ENCODE data around the gene KCNJ9. TPM values are rescaled to one million over a fixed set of nuclear protein-coding genes. Genes with fewer than 3 reads are reported as not detected.
A peak's percentile ranks its signal among the peaks of the same experiment; 100 is the strongest.
"Not testable (repeated sequence)": the region's sequence is repeated elsewhere in the genome, so short reads cannot be mapped to it uniquely, and the experiment has no call there.

Gene KCNJ9
- total and polyA plus RNA-seq, 8 donors: 0.04 to 0.10 (median 0.08) TPM; not detected in 5

DNA sequence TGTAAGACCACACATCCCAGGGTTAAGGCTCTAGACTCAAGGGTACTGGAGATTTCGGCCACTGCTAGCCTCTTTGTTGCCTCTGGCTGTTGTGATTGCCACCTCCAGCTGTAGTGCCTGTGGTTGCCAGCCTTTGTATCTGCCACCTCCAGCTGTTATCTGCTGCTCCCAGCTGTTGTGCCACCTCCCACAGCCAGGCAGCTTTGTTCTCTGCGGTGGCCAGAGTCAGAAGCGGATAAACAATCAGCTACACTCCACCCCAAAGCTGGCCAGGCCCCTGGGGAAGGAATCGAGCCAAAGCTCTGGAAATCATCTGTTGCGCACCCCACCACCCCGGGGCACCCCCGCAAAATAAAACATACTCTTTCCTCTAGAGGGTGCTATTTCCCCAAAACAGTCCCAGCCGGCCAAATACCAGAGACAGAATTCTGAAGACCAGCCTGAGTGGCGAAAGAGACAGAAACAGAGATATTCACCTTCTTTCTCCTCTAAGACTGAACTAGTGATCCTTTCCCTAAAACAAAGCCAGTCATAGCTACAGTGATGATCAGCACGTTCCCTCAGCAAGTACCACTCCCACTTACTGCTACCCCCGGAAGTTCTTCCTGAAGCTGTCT is 34.7 kb upstream of the KCNJ9 start:
- Histone ChIP-seq H3K36me3 (no peaks in the 10 kb centered on the region), H3K4me3 (no peak overlapping the region), H3K9me3 (no peaks in the 10 kb centered on the region), H3K4me1 (peaks cover 5 to 8% of the 10 kb centered on the region in 2 donors), H3K27me3 (peaks cover 0 to 17% of the 10 kb centered on the region in 2 donors), H3K27ac (no peak overlapping the region)
- TF ChIP-seq, protein P1, sequence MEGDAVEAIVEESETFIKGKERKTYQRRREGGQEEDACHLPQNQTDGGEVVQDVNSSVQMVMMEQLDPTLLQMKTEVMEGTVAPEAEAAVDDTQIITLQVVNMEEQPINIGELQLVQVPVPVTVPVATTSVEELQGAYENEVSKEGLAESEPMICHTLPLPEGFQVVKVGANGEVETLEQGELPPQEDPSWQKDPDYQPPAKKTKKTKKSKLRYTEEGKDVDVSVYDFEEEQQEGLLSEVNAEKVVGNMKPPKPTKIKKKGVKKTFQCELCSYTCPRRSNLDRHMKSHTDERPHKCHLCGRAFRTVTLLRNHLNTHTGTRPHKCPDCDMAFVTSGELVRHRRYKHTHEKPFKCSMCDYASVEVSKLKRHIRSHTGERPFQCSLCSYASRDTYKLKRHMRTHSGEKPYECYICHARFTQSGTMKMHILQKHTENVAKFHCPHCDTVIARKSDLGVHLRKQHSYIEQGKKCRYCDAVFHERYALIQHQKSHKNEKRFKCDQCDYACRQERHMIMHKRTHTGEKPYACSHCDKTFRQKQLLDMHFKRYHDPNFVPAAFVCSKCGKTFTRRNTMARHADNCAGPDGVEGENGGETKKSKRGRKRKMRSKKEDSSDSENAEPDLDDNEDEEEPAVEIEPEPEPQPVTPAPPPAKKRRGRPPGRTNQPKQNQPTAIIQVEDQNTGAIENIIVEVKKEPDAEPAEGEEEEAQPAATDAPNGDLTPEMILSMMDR (IDR thresholded peaks at IDR 0.05): peak; percentile 42 to 53
- ATAC-seq: peak; percentile 93
- DNase-seq: peak in 2 of 4 donors; percentile 46 to 61
- intact Hi-C loops (cut with DNase I): no loop called here

GRCh38 chr1:160047111-160047991 is 34.0 kb upstream of the KCNJ9 start:
- no peak overlapping the region for H3K4me3 ChIP-seq
- no peaks in the 10 kb centered on the region for H3K36me3 ChIP-seq
- no peak overlapping the region for H3K27ac ChIP-seq
- H3K4me1 ChIP-seq: peaks cover 5 to 8% of the 10 kb centered on the region in 2 donors
- TF ChIP-seq, protein P1 (IDR thresholded peaks at IDR 0.05): no peak
- H3K27me3 ChIP-seq: peaks cover 0 to 17% of the 10 kb centered on the region in 2 donors
- no peak for DNase-seq
- intact Hi-C loops (cut with DNase I): no loop called here
- no peak for ATAC-seq
- no peaks in the 10 kb centered on the region for H3K9me3 ChIP-seq

DNA sequence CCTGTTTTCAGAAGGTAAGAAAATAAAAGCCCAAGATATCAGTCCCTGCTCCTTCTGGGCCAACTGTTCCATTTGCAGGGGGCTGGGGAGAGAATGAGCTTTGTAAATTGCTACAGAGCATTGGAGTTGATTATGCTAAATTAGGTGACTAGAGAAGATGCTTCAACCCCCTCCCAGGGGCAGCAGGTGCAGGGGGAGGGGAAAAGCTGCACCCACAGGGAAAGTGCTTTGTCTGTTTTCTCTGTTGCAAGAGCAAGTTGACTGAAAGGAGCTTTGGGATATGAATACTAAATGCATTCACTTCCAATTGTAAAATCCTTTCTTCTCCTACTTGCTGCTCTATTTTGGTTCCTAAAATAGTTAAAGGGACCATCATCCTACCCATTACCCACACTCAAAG is 33.0 kb upstream of the KCNJ9 start:
- Histone ChIP-seq H3K27ac (no peak overlapping the region), H3K9me3 (no peaks in the 10 kb centered on the region), H3K4me3 (no peak overlapping the region), H3K27me3 (peaks cover 0 to 26% of the 10 kb centered on the region in 2 donors), H3K36me3 (no peaks in the 10 kb centered on the region), H3K4me1 (peaks cover 5 to 8% of the 10 kb centered on the region in 2 donors)
- TF ChIP-seq, protein P1 (IDR thresholded peaks at IDR 0.05): no peak
- DNase-seq (no peak), ATAC-seq (no peak)
- intact Hi-C loops (cut with DNase I): no loop called here

DNA sequence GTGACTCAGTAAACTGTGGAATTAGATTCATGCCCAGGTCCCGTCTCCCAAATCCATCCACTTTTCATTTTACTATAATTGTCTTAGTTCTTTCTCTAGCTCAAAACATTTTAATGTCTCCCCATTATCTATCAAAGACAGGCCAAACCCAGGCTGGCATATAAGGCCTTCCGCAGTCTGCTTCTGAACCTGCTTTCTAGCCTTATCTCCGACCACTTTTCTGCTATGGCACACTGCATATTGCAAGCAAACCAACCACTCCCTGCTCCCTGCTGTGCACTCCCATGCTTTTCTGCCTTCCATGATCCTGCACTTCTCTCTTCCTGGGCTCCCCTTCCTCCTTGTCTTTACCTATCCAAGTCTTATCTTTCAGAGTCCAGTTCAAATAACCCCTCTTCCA is 32.2 kb upstream of the KCNJ9 start:
- Histone ChIP-seq H3K4me3 (no peak overlapping the region), H3K27ac (no peak overlapping the region), H3K9me3 (no peaks in the 10 kb centered on the region), H3K27me3 (peaks cover 0 to 33% of the 10 kb centered on the region in 2 donors), H3K4me1 (peaks cover 5 to 8% of the 10 kb centered on the region in 2 donors), H3K36me3 (no peaks in the 10 kb centered on the region)
- DNase-seq (no peak), ATAC-seq (no peak)
- TF ChIP-seq, protein P1 (IDR thresholded peaks at IDR 0.05): no peak
- intact Hi-C loops (cut with DNase I): no loop called here

- H3K4me1 ChIP-seq; H3K36me3 ChIP-seq; H3K9me3 ChIP-seq; intact Hi-C loops (cut with DNase I); DNase-seq; H3K27ac ChIP-seq; H3K4me3 ChIP-seq; ATAC-seq: not testable (repeated sequence)
- peaks cover 0 to 43% of the 10 kb centered on the region in 2 donors for H3K27me3 ChIP-seq
Observed at GRCh38 chr1:160050182-160050581, 31.2 kb upstream of the KCNJ9 start.

All from left lung (tissue), 10 donors.